NCI-H526 treated with DMSO at 0.1 percent for 48 hours (cell line): ENCODE measurements around the gene SESN3.
"Not testable (repeated sequence)": the region's sequence is repeated elsewhere in the genome, so short reads cannot be mapped to it uniquely, and the experiment has no call there.

Experiments used
- DNase-seq: peaks from one replicate; lab custom pipeline; 2025; lab: John Stamatoyannopoulos, UW

Gene SESN3

DNA sequence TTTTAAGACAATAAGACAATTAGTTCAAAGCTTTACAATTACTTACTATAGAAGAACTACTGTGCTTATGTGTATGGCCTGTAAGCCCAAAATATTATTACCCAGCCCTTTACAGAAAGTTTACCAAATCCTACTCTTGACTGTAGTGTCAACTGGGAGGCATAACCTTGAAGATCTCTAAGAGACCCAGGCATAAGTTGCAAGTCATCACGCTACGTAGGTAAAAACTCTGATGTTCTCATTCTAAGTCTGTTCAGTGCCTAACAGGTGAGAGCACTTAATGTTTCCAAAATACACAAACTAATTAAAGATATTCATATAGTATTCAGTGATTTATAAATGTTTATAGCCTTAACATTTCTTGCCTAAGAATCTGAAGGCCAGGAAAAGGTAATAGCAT is 12.9 kb downstream of the SESN3 start:
- no peak for DNase-seq

DNA sequence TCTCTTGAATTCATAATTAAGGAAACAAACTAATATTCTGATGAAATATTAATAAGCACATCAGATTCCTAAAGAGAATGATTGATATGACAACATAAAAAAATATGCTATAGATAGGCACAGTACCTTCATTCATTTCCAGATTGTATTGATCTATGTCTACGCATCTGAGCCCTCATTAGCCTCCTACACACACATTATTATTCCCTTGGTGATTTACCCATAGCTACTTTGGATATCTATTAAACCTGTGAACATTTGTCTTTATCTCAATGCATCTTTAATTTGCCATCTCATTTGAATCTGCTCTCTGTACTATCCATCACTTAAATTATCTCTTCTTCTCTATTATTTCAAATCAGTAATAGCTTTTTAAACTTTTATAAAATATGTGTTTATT is 18.4 kb downstream of the SESN3 start:
- DNase-seq, result no peak

DNA sequence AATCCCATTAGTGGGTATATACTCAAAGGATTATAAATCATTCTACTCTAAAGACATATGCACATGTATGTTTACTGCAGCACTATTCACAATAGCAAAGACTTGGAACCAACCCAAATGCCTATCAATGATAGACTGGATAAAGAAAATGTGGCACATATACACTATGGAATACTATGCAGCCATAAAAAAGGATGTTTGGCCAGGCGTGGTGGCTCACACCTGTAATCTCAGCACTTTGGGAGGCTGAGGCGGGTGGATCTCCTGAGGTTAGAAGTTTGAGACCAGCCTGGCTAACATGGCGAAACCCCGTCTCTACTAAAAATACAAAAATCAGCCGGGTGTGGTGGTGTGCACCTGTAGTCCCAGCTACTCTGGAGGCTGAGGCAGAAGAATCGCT is 21.5 kb downstream of the SESN3 start:
- DNase-seq, result not testable (repeated sequence)

DNA sequence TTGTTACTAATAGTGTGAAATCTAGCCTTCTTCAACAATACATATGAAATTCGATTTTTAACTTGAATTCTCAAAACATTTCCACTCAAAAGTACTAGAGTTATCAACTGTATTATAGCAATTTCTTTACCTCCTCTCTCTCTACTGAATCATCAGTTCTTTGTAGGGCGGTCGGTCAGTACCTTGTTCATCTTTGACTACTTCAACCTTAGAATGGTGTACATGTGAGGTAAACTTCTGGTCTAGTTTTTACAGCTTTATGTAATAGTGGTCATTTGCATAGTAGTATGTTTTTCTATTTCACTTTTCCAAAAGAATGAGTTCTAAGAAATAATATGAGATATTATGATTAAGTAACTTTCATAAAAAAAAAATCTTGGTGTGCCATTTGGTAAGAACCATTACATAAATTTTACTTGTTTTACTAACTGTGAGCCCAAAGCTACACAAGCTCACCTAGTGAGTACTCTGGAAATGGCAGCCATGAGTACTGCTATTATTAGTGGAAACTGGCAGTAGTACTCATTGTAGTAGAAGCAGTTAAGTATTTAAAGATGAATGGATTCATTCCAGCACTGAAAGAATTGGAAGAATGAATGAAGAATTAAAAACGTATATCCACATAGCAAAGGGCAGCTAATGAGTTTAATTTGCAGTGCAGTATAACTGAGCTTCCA is 30.1 kb downstream of the SESN3 start:
- DNase-seq, result no peak

DNA sequence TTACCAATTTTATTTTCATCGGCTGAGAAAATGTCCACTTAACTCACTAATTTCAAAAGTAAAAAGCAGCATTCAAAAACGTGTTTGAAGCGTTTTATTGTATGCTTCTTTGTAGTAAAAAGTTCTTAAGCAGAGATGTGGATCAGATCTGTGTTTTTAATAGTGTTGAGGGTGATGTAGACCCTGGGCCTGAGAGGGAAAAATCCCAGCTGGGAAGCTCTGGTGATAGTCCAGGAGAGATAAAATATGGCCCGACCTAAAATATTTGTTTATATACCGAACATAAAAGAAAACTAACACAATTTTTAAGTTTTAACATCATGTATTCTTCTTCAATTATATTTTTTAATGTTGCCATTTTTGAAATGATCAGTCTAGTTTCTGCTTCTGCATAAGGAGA is 35.2 kb downstream of the SESN3 start:
- DNase-seq, result no peak

DNA sequence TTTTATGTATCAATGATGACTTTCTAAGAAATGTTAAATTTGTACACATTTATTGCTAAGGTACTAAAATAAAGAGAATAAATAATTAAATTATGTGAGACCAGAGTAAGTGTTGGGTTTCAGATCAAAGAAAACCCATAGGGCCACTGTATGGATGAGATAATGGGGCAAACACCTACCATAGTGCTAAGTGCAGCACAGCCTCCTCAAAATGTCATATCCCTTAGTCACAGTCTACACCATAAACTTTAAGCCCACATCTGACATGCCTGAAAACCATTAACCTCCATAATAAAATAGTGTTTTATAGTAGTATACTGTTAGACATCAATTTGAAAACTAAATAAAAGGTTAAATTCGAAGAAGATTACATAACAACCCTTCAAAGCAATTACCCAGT is 37.5 kb downstream of the SESN3 start:
- DNase-seq, result no peak

DNA sequence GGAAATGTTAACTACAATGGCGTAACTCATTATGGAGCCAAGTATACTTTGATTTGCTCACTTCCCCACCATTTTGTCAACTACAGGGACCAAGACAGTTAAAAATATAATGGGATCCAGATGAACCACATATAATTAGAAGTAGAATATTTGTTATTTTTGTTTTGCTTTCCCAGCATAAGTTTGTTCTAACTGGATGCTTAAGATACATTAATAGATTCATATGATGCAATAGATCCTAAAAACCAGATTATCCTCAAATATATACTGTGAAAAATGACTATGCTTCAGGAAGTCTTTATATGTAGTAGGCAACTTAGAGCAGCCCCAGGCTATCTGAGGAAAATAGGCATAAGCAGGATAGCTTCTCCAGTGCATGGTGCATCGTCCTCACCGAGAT is 38.3 kb downstream of the SESN3 start:
- DNase-seq, result no peak

DNA sequence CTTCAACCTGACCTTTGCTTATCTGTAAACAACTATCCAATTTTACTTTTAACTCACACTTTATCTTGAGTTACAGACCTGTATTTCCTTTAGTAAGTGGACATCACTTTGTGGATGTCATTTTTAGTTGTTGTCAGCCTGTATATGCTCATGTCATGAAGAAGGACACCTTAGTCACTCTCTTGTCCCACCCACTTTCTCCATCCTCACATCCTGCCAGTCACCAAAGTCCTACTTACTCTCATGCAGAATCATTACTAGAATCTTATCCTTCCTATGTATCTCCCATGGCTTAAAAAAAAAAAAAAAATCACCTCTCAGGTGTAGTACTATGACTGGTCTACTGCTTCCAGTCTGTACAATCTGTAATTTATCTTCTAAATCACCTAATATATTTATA is 43.3 kb downstream of the SESN3 start:
- DNase-seq, result no peak

DNA sequence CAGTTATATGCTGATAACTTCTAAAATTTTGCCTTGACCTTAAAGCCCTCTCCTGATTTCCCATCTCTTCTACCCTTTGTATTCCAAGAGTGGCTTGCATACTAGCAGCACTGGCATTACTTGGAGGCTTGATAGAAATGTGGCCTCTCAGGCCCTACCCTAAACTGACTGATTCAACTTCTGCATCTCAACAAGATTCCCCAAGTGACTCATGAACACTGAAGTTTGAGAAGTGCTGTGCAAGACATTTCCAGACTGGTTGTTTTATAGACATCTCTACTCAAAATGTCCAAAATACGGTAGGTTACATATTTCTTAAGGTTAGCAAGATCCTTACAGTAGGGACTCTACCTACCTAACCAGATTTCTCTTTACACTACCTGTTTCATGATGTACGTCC is 48.6 kb downstream of the SESN3 start:
- DNase-seq, result no peak

DNA sequence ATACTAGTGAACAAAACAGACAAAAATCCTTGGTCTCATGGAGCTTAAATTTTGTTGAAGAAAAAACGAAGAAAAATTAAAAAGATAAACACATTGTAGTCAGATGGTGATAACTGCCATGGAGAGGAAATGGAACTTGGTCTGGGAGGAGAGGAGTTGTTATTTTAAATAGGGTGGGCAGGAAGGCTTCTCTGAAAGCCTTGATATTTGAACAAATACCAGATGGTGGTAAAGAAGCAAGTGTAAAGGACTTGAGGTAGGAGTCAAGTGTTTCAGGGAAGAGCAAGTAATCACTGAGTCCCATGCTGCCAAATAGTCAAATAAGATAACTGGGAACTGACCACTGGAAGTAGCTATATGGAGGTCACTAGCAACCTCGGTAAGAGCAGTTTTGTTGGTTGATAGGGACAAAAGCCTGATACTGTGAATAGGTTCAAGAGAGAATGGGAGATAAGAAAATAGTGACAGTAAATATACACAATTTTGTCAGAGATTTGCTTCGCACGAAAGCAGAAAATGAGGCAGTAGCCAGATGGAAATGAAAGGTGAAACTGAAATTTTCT is 55.1 kb downstream of the SESN3 start:
- no peak for DNase-seq

DNA sequence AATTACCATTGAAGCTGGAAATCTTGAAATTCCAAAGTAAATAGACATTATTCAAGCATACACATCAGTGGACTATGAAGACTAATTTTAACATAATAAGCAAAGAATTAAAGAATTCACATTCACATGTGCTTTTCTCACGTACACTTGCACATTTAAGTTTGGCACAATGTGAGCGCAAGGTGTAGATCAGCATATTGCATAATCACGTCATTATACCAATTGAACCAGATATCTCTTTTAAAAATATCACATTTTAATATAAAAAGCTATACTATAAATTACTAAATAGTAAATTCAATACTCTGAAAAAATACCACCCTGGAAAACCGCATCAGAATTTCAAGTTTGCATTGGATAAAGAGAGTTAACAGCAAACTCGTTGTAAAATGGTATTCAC is 60.7 kb downstream of the SESN3 start:
- DNase-seq, result no peak

DNA sequence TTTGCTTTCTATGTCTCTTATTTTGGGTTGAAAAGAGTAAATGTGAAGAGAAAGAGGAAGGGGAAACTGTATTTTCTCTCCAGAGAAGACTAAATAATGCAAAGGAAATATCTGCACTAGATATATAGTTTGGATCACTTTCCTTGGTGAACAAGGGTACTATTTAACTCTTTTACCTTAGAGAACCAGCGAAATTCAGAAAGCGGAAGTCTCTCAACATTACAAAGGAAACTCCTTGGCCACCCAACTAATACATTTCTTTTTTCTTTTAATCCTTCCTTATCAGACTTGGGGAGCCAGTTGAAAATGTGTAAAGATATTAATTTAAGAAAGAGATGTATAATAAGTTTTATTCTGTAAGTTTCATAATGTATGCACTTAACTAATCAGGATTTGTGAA is 64.2 kb downstream of the SESN3 start:
- no peak for DNase-seq

DNA sequence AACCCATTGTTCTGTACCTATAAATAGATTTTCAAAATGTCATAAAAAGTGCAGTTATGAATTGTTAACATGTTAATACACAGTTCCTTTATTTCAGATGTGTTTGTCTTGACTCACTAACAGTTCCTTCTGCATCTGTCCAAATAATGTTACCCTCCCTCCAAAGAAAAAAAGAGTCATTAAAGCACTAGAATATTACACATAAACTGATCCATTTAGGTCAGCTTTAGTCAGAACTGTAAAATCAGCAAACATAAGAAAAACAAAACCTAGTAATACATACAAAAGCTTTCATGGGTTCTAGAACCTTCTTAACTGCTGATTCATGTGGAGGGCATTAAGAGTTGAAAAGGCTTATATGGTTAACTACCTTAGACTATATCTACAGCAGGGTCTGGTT is 65.4 kb downstream of the SESN3 start:
- DNase-seq, result no peak

DNA sequence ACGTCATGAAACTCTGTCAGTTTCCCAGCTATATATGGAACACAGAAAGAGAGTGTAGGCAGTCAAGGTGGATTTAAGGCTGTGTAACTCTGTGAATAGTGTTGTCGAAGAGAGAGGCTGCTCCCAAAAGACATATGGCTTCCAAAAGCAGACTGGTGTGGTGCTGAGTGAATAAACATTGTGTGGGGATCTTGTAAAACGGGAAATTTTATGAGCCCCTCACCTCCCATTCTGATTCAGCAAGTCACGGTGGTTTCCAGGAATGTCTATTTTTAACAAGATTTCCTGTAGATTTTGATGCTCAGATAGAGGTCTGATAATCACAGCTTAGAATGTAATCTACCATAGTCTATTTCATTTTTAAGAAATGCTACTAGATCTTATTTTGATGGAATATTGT is 67.9 kb downstream of the SESN3 start:
- DNase-seq, result no peak

DNA sequence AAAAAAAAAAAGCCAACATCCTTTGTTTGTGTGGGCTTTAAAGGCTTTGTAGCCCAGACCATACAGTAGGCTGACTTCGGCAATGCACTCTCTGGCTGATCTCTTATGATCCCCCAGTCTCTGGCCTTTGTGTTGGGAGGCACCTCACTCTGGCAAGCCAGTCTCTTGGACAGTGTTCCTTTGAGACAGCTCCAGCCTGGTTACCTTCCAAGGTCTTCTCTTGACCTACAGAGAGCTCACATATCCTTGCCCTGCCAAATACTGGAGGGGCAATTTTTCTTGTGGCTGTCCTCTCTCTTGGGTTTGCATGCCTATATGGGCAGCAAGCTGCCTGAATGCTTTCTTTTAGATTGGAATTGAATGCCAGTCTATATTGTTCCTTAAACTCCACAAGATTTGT is 69.8 kb downstream of the SESN3 start:
- no peak for DNase-seq

DNA sequence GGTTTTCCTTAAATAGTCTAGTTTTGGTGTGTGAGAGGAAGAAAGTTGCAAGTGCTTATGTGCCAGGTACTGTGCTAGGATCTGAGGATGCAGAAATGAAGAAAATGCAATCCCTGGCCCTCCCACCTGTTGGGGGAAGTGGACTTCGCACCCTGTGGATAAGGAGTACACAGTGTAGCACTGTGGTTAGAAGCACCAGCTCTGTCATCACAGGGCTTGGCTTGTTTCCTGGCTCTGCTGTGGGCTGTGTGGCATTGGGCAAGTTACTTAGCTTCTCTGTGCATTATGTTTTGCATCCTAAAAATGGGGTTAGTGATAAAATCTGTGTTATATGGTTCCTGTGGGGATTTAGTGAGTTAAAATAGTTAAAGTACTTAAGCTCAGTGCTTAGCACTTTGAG is 73.2 kb downstream of the SESN3 start:
- no peak for DNase-seq

DNA sequence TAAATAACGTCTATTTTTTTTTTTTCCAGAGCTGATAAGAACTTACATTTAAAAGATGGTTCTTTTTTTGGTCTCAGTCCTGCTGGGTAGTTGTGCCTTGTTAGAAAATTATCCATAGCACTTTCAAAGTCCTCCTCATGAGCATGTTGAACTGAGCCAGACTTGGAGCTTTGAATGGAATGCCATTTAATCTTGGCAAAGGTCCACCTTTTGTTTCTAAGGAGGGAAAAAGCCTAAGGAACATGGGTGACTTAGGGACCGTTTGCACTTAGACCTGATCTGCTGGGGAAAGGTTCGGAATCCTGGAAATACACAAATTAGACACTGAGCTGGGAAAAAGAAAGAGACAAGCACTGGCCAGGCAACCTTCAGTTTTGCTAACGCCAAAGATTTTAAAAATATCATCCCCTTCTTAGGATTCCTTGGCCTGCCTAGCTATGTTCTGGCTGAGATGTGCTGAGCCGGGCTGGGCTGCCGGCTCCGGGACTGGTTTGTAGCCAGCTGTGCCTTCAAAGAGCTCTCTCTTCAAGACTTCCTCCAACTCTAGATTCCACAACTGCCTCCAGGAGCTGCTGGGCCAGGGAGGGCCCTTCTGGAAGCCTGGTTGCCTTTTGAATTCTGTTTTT is 74.0 kb downstream of the SESN3 start:
- DNase-seq, result no peak

DNA sequence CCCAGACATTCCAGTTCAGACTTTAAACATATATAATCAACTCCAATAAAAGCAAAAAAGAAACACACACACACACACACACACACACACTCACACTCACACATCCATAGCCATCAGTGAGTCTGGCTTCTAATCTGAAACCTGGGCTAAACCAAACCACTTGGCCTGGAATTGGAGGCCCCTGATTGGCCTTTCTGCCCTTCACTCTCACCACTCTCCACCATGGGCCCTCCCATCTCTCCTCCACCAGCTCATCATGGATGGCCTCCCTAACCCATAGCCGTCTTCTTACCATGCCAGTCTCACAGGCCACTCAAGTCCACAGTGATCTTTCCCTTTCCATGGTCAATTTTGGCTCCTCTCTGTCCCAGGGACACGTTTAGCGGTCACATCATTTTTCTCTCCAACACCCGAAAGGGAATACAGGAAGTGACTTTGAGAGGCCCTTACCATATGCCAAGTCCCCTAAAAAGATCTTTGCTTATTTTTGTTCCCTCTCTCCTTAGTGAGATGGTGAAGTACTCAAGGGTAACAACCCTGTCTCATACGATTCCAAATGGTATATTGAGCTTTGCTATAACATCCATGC is 74.8 kb downstream of the SESN3 start:
- no peak for DNase-seq

DNA sequence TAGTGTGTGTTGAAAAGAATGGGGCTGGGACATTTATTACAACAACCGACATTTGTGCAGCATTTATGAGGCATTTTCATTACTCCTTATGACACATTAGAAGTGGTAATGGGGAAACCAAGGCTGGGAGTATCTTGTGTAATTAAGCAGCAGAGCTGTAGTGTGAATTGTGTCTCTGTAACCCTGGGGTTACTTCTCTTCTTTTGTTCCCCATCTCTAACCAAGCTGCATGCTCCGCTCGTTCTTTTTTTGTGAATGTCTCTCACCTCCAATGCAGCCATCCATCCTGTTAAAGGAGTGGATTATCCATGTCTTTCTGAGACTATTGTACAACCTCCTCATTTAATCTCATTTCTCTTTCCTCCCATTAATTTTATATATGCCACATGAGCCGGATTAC is 75.6 kb downstream of the SESN3 start:
- no peak for DNase-seq

DNA sequence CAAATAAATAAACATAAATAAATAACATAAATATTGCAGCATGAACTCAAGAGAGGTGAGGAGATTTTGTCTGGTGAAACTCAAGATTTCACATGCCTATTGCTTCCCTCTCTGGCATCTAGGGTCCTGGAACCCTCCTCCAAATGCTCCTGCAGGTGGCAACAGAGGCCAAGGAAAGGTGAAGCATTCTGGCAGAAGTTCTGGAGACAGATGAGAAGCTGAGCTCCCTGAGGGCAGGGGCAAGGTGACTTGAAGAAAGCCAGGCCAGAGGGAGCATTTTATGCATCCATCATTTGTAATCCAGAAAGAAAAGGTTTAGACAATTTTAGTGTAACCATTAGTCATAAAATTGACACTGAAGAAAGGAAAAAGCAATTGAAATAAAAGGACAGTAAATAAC is 76.5 kb downstream of the SESN3 start:
- DNase-seq, result peak; percentile 71

DNA sequence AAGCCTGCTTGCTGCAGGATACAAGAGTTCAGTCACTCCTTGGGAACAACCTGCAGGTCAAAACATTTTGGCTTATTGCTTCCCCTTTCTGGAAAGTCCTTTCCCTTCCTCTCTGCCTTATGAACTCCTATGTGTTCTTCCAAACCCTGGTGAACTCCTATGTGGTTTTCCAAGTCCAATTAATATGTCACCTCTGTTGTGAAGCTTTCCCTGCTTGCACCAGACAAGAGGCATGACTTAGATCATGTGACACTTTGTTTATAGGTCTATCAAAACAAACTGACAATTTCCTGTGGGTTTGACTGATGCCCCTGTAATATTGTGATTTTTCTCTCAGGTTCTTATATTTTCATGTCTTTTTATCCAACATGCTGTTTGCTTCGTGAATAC is 77.2 kb downstream of the SESN3 start:
- DNase-seq, result no peak

DNA sequence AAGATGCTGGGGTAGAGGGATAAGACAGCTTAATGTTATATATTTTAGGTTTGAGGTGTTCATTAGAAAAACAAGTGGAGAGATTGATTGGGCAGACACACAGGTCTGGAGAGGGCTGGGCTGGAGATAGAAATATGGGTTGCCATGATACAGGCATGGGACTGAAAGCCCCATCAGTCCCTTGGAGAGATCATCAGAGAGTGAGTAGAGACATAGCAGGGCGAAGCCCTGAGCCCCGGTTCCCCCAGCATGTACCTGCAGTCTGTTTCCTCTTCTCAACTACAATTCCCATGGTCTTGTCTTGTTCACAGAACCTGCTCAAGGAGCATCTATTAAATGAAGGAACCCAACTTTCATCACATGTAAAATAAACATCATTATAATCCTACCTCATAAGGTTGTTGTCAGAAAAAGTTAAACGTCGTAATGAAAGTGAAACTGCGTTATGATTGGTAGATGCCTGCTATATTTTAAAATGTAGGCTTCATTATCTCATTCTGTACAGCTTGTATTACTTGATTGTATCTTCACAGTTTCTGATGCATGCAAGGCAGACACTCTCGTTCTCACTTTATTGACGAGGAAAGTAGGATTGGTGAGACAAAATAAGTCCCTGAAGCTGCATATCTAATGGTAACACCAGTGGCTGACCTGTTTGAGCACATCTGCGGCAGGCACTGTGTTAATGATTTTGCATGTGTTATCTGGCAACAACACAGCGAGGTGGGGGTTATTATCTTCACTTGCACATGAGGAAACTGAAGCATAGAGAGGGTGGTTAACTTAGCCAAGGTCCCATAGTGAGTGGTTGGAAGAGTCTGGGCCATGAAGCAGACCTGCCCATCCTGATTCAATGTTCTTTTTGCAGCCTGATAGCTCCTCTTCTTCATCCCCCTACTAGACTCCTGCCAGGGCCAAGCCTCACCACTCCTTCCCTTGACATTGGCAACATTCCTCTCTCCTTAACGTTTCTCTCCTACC is 77.8 kb downstream of the SESN3 start:
- no peak for DNase-seq
